ENCODE measurements around the gene KCNQ1. TPM values are rescaled to one million over a fixed set of nuclear protein-coding genes. Genes with fewer than 3 reads are reported as not detected.

KCNQ1 gene
- total and polyA plus RNA-seq, 2 of the 13 experiments (the other 11 are each of a cell fraction or from before 2014, with no cell fraction given) = 0.02 to 0.08 TPM

DNA sequence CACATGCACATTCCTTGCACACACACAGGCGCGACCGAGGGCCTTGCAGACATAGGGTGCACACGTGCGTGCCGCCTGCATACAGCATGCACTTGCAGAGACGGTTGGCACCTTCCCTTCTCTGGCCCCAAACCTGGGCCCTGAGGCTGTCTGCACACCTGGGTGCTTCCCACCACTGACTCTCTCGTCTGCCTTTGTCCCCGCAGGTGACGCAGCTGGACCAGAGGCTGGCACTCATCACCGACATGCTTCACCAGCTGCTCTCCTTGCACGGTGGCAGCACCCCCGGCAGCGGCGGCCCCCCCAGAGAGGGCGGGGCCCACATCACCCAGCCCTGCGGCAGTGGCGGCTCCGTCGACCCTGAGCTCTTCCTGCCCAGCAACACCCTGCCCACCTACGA is 402.8 kb downstream of the KCNQ1 start (continued):
- TF ChIP-seq SP1 (IDR thresholded peaks at IDR 0.05) (no peak), SP1 (CRISPR knock-in tag; IDR thresholded peaks at IDR 0.05) (no peak), GATAD1 (CRISPR knock-in tag; IDR thresholded peaks at IDR 0.05) (no peak)
- TF ChIP-seq, protein P1, sequence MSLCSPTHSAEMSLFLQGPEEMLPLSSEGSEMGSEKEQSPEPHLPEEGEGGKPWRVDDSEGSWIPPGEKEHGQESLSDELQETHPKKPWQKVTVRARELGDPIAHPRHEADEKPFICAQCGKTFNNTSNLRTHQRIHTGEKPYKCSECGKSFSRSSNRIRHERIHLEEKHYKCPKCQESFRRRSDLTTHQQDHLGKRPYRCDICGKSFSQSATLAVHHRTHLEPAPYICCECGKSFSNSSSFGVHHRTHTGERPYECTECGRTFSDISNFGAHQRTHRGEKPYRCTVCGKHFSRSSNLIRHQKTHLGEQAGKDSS (CRISPR knock-in tag; IDR thresholded peaks at IDR 0.05; ENCODE audit: borderline replicate concordance, low read depth) = no peak
- TF ChIP-seq, protein P2, sequence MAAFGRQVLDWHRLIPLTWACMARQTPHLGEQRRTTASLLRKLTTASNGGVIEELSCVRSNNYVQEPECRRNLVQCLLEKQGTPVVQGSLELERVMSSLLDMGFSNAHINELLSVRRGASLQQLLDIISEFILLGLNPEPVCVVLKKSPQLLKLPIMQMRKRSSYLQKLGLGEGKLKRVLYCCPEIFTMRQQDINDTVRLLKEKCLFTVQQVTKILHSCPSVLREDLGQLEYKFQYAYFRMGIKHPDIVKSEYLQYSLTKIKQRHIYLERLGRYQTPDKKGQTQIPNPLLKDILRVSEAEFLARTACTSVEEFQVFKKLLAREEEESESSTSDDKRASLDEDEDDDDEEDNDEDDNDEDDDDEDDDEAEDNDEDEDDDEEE (CRISPR knock-in tag; IDR thresholded peaks at IDR 0.05) = no peak

- no peaks in the 10 kb centered on the region for H3K4me1 ChIP-seq (ENCODE audit: insufficient read depth, low read length)
- peaks cover 3% of the 10 kb centered on the region; the same call in 1 of the 2 replicates for H4K20me1 ChIP-seq (ENCODE audit: insufficient read depth, low read length)
- peaks cover 18 to 87% of the 10 kb centered on the region in 2 experiments; a peak in 4 of 5 replicates for H3K27me3 ChIP-seq (ENCODE audit: control insufficient read depth in 1 of 2, insufficient read depth in 2 of 2, low read length in 2 of 2)
- H3K4me3 ChIP-seq (replicated peaks in 1 of 3; ENCODE audit: insufficient read depth in 1 of 3, low read depth in 2 of 3, low read length in 3 of 3) = no peak overlapping the region
- intact Hi-C loops (cut with micrococcal nuclease; ENCODE audit: unreplicated experiment) (no loop called here), in situ Hi-C loops (cut with HindIII; ENCODE audit: extremely low pct_ligation_motif_present, low pct_unique_long_range_greater_than_20kb) (no loop called here)
- TF ChIP-seq ZNF614 (CRISPR knock-in tag; IDR thresholded peaks at IDR 0.05; ENCODE audit: borderline replicate concordance) = no peak
- TF ChIP-seq CBX5 (CRISPR knock-in tag; IDR thresholded peaks at IDR 0.05; ENCODE audit: borderline replicate concordance) = no peak
- TF ChIP-seq KMT2B (CRISPR knock-in tag; IDR thresholded peaks at IDR 0.05) = no peak
- H3K27ac ChIP-seq (ENCODE audit: extremely low read length, insufficient read depth, low read length) = no peak overlapping the region
- H3K36me3 ChIP-seq (replicated peaks in 1 of 2; ENCODE audit: control insufficient read depth in 1 of 2, insufficient read depth in 2 of 2, low read length in 2 of 2) = no peaks in the 10 kb centered on the region
- ATAC-seq (no peak), FAIRE-seq (no peak), DNase-seq (ENCODE audit: low spot score) (no peak)
- no peak overlapping the region for H3K9ac ChIP-seq (ENCODE audit: insufficient read depth, low read depth, low read length)
- BruUV-seq (replicated peaks) = no TSS peak
- ChIA-PET CTCF (ENCODE audit: low intra/inter-chr PET ratio, low total read pairs) (no interaction called here), POLR2A (no interaction called here)
- no peaks in the 10 kb centered on the region for H3K9me3 ChIP-seq (ENCODE audit: low read length)
- no peaks in the 10 kb centered on the region for H3K79me2 ChIP-seq (ENCODE audit: insufficient read depth, low read length)
- no peak overlapping the region for H3K4me2 ChIP-seq (ENCODE audit: low read depth, low read length)
- no peak overlapping the region for H2AFZ ChIP-seq (ENCODE audit: low read length)
- 29% methylated on average over 9 of the region's 9 CpGs for WGBS (ENCODE audit: low lambda C conversion rate)
These were observed 403.7 kb downstream of the KCNQ1 start for GRCh38 chr11:2848497-2848896.

All from HepG2 (cell line).